NB4 (cell line): ENCODE results near the gene ZNF341.

ENCODE experiments used
- DNase-seq: peaks from one replicate; pipeline ENCODE4 v3.0.0; 2010; ENCODE audit warnings: low read depth
- H3K4me3 ChIP-seq: one replicate; pipeline ENCODE4 v1.5.1; 2011; ENCODE audit warnings: mild to moderate bottlenecking, low read depth, low read length, moderate library complexity
- CTCF ChIP-seq: IDR thresholded peaks from one replicate; pipeline ENCODE4 v1.5.1; 2012; ENCODE audit warnings: low read depth, low read length
- MYC ChIP-seq: IDR thresholded peaks from 2 replicates; pipeline ENCODE4 v1.6.1; 2011; ENCODE audit warnings: low read depth, low read length
- POLR2A ChIP-seq: IDR thresholded peaks from 2 replicates; pipeline ENCODE4 v1.6.1; 2011; ENCODE audit warnings: mild to moderate bottlenecking; ENCODE audit not compliant: insufficient read length; ENCODE audit errors: extremely low read depth
- TF ChIP-seq, protein P1 (sequence below): IDR thresholded peaks from 2 replicates; pipeline ENCODE4 v1.6.1; 2011; ENCODE audit warnings: low read depth, low read length

The ZNF341 gene

DNA sequence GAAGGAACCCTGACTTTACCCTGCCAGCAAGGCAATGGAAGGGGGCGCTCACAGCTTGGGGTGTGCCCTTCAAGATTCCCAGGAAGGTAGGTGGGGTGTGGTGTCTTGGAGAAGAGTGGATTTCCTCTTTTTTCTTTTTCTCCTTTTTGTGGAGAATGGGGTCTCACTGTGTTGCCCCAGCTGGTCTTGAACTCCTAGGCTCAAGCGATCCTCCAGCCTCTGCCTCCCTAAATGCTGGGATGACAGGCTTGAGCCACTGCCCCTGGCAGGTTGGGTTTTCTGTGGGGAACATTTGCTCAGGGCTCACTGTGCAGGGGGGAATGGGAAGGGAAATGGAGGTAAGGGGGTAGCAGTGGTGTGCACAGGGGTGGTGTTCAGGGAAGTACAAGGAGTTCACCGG lies 4.0 kb upstream of the ZNF341 start:
- no peak for DNase-seq
- H3K4me3 ChIP-seq, result no peak overlapping the region
- TF ChIP-seq MYC (no peak), CTCF (no peak), POLR2A (no peak)
- TF ChIP-seq, protein P1, sequence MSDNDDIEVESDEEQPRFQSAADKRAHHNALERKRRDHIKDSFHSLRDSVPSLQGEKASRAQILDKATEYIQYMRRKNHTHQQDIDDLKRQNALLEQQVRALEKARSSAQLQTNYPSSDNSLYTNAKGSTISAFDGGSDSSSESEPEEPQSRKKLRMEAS, result no peak

DNA sequence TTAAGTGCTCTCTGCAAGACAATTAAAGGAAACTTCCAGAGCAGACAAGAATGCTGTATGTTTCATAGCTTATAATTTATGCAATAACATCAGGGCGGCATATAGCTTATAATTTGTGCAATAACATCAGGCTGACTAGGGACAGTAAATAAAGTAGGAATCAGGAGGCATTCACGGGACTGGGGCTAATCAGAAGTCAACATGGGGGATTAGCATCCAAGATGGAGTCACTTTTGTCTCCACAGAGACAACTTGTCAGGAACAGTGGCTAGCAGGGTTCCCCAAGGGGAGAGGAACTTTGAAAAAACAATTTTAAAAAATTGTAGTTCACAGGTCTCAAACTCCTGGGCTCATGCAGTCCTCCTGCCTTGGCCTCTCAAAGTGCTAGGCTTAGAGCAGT lies 3.3 kb upstream of the ZNF341 start:
- no peak overlapping the region for H3K4me3 ChIP-seq
- no peak for DNase-seq
- TF ChIP-seq, protein P1, result no peak
- no peak for TF ChIP-seq POLR2A
- no peak for TF ChIP-seq MYC
- TF ChIP-seq CTCF, result no peak

DNA sequence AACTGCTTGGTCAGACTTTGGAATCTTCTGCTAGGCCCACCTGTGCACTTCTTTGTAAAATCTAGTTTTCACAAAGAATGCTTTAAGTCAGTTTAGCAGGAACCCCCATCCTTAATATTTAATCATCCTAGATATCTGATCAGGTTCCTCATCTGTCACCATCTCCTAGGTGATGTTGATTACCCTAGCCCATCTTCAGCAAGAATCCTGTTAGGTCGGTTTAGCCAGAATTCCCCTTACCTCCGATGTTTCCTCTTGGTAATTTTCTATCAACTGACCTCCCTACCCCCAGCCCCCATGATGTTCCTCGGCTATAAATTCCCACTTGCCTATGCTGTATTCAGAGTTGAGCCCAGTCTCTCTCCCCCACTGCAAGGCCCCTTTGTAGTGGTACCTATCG lies 2.7 kb upstream of the ZNF341 start:
- no peak for TF ChIP-seq CTCF
- no peak for TF ChIP-seq POLR2A
- TF ChIP-seq, protein P1, result no peak
- TF ChIP-seq MYC, result no peak
- no peak for DNase-seq
- no peak overlapping the region for H3K4me3 ChIP-seq

- peak overlapping the region; percentile 43 for H3K4me3 ChIP-seq
- TF ChIP-seq CTCF (no peak), MYC (no peak), POLR2A (no peak)
- TF ChIP-seq, protein P1, result no peak
- no peak for DNase-seq
These were observed 677 bp upstream of the ZNF341 start for GRCh38 chr20:33730946-33731692.

DNA sequence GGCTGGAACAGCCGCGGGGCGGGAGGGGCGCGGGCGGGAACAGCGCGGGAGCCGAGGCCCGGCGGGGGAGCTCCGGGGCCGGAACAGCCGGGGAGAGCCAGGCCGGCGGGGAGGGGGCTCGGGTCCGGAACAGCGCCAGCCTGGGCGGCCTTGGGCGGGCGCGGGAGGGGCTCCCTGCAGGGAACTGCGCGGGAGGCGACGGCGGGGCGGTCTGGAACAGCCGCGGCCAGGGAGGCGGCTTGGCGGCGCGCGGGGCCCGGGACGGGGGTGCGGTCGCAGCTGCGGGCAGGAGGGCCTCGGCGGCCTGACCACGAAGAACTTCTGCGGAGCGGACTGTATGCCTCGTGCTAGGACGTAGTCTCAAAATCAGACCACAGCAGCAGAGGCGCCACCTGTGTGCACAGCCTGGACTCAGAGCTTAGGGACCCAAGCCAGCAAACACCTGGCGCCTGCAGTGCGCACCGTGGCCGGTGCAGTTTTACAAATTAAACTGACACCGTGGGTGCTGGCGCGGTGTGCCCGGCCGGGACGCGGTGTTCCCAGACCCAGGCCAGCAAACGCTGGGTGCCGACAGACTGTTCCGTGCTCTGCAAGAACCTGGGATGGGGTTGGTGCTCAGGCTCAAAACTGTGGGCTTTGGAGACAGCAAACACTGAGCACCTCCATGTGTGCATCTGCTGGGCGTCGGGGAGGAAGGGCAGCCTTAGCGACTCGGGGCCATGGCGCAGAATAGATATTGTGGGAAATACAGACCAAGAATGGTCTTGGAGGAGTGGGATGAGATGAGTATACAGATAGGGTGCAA lies 572 bp downstream of the ZNF341 start:
- TF ChIP-seq, protein P1, result peak; percentile 54
- peak; percentile 56 for TF ChIP-seq POLR2A
- peak; percentile 86 for TF ChIP-seq MYC
- no peak for TF ChIP-seq CTCF
- DNase-seq, result peak; percentile 96
- peak overlapping the region; percentile 71 for H3K4me3 ChIP-seq
